Measurements from ENCODE around the gene USP17L24.
"Not testable (repeated sequence)": the region's sequence is repeated elsewhere in the genome, so short reads cannot be mapped to it uniquely, and the experiment has no call there.

Gene USP17L24, protein sequence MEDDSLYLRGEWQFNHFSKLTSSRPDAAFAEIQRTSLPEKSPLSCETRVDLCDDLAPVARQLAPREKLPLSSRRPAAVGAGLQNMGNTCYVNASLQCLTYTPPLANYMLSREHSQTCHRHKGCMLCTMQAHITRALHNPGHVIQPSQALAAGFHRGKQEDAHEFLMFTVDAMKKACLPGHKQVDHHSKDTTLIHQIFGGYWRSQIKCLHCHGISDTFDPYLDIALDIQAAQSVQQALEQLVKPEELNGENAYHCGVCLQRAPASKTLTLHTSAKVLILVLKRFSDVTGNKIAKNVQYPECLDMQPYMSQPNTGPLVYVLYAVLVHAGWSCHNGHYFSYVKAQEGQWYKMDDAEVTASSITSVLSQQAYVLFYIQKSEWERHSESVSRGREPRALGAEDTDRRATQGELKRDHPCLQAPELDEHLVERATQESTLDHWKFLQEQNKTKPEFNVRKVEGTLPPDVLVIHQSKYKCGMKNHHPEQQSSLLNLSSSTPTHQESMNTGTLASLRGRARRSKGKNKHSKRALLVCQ

DNA sequence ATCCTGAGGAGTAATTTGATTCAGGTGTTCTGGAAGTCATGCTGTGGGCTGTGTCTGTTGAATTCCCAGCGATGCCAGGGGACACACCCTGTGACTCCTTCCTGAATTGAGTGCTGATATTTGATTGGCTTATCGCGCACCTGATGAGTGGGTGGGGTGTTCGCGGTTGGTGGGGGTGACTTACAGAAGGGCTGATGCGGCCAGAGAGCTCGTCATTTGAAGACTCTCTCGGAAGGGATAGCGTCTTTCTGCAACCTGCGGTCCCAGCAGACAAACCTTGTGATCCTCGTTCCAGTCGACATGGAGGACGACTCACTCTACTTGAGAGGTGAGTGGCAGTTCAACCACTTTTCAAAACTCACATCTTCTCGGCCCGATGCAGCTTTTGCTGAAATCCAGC, at the start of gene USP17L24:
USP17L24 (plus strand) TSS at position 301 of the 400 bp plus-strand sequence; CDS start at position 301, 0 bp downstream.
- H3K27ac ChIP-seq, result not testable (repeated sequence)

DNA sequence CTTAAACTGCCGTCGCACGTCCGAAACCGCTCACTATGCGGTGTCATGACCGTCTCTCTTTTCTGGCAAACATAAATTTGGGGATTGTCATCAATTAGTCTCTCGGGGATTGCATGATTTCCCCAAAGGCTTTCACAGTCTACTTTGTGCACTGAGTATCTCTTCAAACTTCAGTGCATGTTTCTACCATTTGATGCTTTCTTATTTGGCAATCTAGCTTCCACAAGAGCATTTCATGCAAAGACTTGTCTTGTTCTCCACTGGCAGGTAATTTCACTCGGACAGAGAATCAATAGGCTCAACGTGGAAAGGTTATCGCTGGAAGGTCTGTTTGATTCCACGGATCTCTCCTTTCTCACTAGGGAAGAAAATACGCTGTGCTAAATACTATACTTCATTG, 774 bp upstream of the USP17L24 start:
- H3K27ac ChIP-seq, result not testable (repeated sequence)

DNA sequence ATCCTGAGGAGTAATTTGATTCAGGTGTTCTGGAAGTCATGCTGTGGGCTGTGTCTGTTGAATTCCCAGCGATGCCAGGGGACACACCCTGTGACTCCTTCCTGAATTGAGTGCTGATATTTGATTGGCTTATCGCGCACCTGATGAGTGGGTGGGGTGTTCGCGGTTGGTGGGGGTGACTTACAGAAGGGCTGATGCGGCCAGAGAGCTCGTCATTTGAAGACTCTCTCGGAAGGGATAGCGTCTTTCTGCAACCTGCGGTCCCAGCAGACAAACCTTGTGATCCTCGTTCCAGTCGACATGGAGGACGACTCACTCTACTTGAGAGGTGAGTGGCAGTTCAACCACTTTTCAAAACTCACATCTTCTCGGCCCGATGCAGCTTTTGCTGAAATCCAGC, 4.6 kb downstream of the USP17L24 start, which contains the start of gene USP17L25:
USP17L25 (plus strand) TSS at position 301 of the 400 bp plus-strand sequence; CDS start at position 301, 0 bp downstream.
- H3K27ac ChIP-seq, result not testable (repeated sequence)

DNA sequence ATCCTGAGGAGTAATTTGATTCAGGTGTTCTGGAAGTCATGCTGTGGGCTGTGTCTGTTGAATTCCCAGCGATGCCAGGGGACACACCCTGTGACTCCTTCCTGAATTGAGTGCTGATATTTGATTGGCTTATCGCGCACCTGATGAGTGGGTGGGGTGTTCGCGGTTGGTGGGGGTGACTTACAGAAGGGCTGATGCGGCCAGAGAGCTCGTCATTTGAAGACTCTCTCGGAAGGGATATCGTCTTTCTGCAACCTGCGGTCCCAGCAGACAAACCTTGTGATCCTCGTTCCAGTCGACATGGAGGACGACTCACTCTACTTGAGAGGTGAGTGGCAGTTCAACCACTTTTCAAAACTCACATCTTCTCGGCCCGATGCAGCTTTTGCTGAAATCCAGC, 9.4 kb downstream of the USP17L24 start, which contains the start of gene USP17L26:
USP17L26 (plus strand) TSS at position 301 of the 400 bp plus-strand sequence; CDS start at position 301, 0 bp downstream.
- not testable (repeated sequence) for H3K27ac ChIP-seq

DNA sequence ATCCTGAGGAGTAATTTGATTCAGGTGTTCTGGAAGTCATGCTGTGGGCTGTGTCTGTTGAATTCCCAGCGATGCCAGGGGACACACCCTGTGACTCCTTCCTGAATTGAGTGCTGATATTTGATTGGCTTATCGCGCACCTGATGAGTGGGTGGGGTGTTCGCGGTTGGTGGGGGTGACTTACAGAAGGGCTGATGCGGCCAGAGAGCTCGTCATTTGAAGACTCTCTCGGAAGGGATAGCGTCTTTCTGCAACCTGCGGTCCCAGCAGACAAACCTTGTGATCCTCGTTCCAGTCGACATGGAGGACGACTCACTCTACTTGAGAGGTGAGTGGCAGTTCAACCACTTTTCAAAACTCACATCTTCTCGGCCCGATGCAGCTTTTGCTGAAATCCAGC, 14.1 kb downstream of the USP17L24 start, which contains the start of gene USP17L5:
USP17L5 (plus strand) TSS at position 301 of the 400 bp plus-strand sequence; CDS start at position 301, 0 bp downstream.
- H3K27ac ChIP-seq, result not testable (repeated sequence)

DNA sequence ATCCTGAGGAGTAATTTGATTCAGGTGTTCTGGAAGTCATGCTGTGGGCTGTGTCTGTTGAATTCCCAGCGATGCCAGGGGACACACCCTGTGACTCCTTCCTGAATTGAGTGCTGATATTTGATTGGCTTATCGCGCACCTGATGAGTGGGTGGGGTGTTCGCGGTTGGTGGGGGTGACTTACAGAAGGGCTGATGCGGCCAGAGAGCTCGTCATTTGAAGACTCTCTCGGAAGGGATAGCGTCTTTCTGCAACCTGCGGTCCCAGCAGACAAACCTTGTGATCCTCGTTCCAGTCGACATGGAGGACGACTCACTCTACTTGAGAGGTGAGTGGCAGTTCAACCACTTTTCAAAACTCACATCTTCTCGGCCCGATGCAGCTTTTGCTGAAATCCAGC, 18.9 kb downstream of the USP17L24 start, which contains the start of gene USP17L27:
USP17L27 (plus strand) TSS at position 301 of the 400 bp plus-strand sequence; CDS start at position 301, 0 bp downstream.
- H3K27ac ChIP-seq, result not testable (repeated sequence)

DNA sequence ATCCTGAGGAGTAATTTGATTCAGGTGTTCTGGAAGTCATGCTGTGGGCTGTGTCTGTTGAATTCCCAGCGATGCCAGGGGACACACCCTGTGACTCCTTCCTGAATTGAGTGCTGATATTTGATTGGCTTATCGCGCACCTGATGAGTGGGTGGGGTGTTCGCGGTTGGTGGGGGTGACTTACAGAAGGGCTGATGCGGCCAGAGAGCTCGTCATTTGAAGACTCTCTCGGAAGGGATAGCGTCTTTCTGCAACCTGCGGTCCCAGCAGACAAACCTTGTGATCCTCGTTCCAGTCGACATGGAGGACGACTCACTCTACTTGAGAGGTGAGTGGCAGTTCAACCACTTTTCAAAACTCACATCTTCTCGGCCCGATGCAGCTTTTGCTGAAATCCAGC, 23.6 kb downstream of the USP17L24 start, which contains the start of gene USP17L28:
USP17L28 (plus strand) TSS at position 301 of the 400 bp plus-strand sequence; CDS start at position 301, 0 bp downstream.
- H3K27ac ChIP-seq, result not testable (repeated sequence)

DNA sequence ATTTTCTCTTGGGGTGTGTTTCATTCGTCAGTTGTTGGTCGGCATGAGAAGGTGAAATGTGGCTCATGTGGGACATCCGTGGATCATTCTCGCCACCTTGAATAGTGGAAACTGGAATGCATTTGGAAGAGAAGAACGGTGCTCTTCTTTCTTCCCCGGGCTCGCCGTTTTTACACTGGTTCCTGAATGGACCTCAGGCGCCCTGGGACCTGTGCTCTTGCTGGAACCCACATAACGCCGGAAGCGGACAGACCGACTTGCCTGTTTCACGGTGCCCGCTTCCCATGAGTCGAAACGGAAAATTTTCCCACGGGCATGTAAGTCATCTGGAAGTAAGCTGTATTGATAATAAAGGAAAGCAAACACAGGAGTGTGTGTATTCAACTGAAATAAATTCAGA, 25.9 kb downstream of the USP17L24 start:
- H3K27ac ChIP-seq, result not testable (repeated sequence)

DNA sequence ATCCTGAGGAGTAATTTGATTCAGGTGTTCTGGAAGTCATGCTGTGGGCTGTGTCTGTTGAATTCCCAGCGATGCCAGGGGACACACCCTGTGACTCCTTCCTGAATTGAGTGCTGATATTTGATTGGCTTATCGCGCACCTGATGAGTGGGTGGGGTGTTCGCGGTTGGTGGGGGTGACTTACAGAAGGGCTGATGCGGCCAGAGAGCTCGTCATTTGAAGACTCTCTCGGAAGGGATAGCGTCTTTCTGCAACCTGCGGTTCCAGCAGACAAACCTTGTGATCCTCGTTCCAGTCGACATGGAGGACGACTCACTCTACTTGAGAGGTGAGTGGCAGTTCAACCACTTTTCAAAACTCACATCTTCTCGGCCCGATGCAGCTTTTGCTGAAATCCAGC, 28.4 kb downstream of the USP17L24 start, which contains the start of gene USP17L29:
USP17L29 (plus strand) TSS at position 301 of the 400 bp plus-strand sequence; CDS start at position 301, 0 bp downstream.
- not testable (repeated sequence) for H3K27ac ChIP-seq

DNA sequence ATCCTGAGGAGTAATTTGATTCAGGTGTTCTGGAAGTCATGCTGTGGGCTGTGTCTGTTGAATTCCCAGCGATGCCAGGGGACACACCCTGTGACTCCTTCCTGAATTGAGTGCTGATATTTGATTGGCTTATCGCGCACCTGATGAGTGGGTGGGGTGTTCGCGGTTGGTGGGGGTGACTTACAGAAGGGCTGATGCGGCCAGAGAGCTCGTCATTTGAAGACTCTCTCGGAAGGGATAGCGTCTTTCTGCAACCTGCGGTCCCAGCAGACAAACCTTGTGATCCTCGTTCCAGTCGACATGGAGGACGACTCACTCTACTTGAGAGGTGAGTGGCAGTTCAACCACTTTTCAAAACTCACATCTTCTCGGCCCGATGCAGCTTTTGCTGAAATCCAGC, 37.9 kb downstream of the USP17L24 start, which contains the start of gene USP17L30:
USP17L30 (plus strand) TSS at position 301 of the 400 bp plus-strand sequence; CDS start at position 301, 0 bp downstream.
- H3K27ac ChIP-seq, result not testable (repeated sequence)
